Measurements from ENCODE around the gene GRIK5. TPM values are rescaled to one million over a fixed set of nuclear protein-coding genes. Genes with fewer than 3 reads are reported as not detected.
"Not testable (repeated sequence)": the region's sequence is repeated elsewhere in the genome, so short reads cannot be mapped to it uniquely, and the experiment has no call there.

GRIK5 gene, protein sequence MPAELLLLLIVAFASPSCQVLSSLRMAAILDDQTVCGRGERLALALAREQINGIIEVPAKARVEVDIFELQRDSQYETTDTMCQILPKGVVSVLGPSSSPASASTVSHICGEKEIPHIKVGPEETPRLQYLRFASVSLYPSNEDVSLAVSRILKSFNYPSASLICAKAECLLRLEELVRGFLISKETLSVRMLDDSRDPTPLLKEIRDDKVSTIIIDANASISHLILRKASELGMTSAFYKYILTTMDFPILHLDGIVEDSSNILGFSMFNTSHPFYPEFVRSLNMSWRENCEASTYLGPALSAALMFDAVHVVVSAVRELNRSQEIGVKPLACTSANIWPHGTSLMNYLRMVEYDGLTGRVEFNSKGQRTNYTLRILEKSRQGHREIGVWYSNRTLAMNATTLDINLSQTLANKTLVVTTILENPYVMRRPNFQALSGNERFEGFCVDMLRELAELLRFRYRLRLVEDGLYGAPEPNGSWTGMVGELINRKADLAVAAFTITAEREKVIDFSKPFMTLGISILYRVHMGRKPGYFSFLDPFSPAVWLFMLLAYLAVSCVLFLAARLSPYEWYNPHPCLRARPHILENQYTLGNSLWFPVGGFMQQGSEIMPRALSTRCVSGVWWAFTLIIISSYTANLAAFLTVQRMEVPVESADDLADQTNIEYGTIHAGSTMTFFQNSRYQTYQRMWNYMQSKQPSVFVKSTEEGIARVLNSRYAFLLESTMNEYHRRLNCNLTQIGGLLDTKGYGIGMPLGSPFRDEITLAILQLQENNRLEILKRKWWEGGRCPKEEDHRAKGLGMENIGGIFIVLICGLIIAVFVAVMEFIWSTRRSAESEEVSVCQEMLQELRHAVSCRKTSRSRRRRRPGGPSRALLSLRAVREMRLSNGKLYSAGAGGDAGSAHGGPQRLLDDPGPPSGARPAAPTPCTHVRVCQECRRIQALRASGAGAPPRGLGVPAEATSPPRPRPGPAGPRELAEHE
- polyA plus RNA-seq (2012; ENCODE audit: insufficient read depth, insufficient read length), result 0.80 TPM

DNA sequence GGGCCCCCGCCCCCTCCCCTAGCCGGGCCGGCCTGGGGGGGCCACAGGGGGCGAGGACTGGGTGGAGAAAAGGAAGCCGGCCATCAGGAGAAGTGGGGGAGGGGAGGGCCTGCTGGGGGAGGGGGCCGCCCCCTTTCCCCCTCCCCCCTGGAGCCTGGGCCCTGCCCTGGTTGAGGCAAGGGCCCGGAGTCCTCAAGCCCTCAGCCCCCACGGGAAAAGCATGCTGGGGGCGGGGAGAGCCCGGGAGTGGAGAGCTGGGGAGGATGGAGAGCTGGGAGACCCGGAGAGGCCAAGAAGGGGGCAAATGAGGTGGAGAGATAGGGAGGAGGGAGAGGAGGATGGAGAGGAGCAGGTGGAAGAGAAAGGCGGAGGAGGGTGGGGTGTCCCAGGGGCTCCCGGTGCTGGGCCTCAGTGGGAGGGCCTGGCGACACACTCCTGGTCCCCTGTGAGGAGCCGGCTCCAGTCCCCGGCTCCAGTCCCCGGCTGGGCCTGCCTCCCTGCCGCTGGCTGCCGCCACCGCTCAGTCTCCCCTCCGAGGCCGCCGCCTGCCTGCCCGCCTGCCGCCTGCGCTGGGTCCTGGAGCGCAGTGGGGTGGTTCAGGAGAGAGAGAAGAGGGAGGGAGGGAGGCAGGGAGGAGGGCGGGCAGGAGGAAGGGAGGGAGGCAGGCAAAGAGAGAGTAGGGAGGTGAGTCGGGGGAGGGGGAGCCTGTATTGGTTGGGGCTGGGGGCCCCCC is at the start of gene GRIK5:
Gene GRIK5, minus strand, starts transcription at position 588 of the 733 bp plus-strand sequence. CDS start 4,436 bp downstream, outside the sequence.
- H3K4me3 ChIP-seq (ENCODE audit: low read length), result no peak within 1 kb of the TSS
- DNase-seq (ENCODE audit: low read depth, low spot score), result no peak

DNA sequence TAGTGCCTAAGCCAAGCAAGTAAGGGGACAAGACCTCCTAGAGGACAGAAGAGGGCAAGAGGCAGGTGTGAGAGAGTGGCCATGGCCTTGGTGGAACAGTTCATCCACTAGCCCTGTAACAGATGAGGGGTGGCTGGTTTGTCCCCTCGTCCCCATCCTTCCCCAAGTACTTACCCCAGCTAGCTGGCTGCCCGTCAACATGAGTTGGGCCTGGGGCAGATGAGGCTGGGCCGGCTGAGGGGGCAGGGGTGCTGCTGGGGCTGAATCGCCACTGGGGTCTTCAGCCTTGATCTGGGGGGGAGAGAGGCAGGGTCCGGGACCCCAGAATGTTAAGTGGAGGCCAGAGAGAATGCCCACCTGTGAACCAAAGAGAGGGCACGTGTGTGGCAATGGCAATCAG is 47.1 kb upstream of the GRIK5 start:
- H3K4me3 ChIP-seq (ENCODE audit: low read length), result no peak overlapping the region
- DNase-seq (ENCODE audit: low read depth, low spot score), result no peak

DNA sequence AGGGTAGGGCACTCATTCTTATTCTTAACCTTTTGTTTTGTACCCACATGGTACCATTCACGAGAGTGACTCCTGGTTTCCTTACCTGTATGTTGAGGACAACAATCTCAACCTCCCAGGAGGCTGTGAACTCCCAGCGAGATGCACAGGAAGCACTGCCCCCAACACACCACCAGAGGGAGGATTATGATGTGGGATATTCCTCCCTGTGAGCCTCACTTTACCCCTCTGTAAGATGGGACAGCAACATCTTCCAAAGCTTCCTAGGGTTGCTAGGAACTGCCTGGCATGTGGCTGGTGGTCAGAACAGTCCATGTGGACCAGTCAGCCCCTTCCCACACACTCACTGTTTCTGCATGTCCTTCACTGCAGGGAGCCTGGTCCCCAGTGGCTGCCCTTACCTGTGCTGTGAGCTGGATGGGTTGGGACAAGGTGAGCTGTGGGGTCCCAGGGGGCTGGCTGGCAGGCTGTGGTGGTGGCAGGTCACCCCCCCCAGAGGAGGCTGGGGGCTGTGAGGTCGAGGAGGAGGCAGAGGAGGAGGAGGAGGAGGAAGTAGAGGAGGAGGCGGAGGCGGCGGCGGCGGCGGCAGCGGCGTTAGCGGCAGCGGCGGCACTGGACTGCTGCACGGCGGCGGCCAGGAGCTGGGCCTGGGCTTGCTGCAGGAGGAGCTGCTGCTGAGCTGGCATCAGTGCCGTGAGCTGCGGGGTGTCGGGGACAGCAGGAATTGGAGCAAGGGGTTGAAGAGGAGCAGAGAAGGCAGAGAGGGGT is 46.5 kb upstream of the GRIK5 start:
- H3K4me3 ChIP-seq (ENCODE audit: low read length), result no peak overlapping the region
- no peak for DNase-seq (ENCODE audit: low read depth, low spot score)

DNA sequence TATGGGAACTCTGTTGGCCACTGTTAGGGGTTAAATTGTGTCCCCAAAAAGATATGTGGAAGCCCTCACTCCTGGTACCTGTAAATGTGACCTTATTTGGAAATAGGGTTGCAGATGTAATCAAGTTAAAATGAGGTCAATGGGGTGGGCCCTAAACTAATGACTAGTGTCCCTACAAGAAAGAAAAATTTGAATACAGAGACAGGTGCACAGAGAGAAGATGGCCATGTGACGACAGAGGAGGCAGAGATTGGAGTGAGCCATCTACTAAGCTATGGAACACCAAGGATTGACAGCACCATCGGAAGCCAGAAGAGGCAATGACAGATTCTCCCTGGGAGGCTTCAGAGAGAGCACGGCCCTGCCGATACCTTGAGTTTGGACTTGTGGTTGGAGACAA is 45.7 kb upstream of the GRIK5 start:
- DNase-seq (ENCODE audit: low read depth, low spot score), result no peak
- no peak overlapping the region for H3K4me3 ChIP-seq (ENCODE audit: low read length)

DNA sequence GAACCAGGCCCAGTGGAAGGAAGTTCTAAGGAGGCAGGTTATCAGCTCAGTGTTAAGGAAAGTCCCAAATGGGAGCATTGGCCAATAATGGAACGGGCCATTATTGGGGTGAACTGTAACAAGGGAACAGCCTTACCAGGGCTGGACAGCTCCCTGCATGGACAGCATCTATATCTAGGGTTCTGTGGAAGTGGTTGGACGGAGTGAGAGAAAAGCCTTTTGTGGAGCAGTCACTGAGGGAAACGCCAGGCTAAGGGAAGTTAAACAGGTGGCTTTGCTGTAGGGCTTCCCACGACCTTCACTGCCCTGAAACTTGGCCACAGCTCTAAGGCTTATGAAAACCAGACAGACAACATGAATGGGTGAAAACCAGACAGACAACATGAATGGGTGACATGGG is 45.2 kb upstream of the GRIK5 start:
- no peak for DNase-seq (ENCODE audit: low read depth, low spot score)
- H3K4me3 ChIP-seq (ENCODE audit: low read length), result no peak overlapping the region

DNA sequence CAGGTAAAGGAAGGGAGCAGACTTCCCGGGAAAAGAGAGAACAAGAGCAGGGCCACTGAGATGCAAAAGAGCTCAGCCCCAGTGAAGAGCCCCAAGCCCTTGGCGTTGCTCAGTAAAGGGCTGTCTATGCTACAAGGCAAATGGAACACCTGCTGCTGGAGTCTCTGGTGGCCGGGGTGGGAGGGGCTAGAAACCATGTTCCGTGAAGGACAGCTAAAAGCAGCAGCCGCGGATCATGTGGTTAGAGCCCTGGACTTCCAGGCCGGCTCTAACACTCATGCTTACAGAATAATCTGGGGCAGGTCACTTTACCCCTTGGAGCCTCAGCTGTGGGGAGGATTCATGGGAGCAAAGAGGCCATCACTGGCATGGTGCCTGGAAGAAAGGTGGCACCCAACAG is 44.4 kb upstream of the GRIK5 start:
- no peak for DNase-seq (ENCODE audit: low read depth, low spot score)
- no peak overlapping the region for H3K4me3 ChIP-seq (ENCODE audit: low read length)

DNA sequence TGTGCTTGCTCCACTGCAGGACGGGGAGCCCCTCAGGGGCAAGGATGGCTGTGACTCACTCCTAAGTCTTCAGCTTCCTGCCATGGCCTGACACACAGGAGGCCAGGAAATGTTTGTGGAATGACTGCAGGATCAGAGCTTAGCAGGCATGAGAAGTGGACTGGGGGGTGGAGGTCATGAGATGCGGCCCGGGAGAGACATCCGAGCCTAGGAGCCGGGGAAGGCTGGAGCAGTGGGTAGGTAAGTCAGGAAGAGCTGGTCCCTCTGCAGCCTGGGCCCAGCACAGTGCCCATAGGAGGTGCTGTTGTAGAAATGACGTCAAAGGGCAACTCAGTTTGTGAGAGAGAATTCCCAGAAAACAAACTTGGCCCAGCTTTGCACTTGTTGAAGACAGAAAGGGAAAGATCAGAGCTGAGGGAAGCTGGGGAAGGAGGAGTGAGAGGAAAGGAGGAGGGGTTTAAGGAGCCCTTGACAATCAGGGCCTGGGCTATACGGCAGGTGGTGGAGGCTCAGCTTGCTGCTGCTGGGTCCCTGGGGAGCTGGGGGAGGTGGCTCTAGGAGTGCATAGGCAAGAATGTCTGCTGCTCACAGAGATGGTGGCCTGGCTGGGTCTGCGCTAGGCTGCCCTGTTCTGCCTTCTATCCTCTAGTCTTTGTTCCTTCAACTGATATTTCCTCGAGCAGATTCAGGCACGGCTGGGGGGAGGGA is 43.8 kb upstream of the GRIK5 start:
- H3K4me3 ChIP-seq (ENCODE audit: low read length), result no peak overlapping the region

DNA sequence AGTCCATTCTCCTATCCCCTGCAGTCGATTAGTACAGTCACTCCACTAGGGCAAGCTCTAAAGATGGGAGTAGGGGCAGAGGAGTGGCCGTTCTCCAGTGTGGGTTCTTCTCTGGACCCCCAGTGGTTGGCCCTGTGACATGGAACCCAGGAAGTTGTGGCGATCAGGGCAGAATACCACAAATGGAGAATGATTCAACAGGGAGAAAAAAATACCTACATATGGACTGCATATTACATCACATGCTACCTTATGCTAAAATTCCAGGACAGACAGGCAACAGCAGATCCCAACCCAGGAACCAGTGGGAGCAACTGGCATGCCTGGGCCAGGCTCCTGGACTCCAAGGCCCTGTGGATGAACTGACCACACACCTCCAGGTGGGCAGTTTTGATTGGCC is 41.8 kb upstream of the GRIK5 start:
- DNase-seq (ENCODE audit: low read depth, low spot score), result no peak

More for the DNA sequence above, 43.8 kb upstream of the GRIK5 start:
- DNase-seq (ENCODE audit: low read depth, low spot score), result no peak

DNA sequence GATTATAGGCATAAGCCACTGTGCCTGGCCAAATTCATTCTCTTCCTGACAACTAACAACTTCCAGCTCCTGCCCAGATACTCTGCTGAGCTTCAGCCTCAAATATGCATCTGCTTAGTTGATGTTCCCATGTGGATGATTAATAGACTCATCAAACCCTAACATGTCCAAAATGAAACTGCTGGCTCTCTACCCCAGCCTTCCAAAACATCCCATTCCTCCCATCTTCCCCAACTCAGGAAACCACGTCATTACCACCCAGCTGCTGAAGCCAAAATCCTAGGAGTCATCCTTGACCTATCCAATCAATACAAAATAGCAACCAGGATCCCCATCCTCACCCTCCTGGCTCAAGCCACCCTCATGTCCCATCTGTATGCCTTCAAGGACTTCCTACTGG is 41.4 kb upstream of the GRIK5 start:
- no peak overlapping the region for H3K4me3 ChIP-seq (ENCODE audit: low read length)
- no peak for DNase-seq (ENCODE audit: low read depth, low spot score)

More for the DNA sequence above, 41.8 kb upstream of the GRIK5 start:
- H3K4me3 ChIP-seq (ENCODE audit: low read length), result no peak overlapping the region

DNA sequence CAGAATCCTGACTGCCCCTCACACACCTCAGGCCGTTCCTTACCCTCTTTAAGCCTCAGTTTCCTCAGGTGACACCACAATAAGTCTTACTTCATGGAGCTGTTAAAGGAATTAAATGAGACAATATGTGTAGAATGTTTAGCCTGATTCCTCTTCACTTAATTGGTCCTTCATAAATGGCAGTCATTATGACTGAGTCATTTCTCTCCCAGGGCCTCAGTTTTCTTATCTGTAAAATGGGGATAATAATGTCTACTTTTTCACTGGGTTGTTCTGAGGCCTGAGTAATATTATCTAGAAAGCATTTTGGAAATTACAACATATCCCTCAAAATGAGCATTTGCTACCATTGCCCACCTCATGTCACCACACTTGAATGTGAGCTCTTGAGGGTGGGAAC is 40.7 kb upstream of the GRIK5 start:
- no peak overlapping the region for H3K4me3 ChIP-seq (ENCODE audit: low read length)
- DNase-seq (ENCODE audit: low read depth, low spot score), result no peak

DNA sequence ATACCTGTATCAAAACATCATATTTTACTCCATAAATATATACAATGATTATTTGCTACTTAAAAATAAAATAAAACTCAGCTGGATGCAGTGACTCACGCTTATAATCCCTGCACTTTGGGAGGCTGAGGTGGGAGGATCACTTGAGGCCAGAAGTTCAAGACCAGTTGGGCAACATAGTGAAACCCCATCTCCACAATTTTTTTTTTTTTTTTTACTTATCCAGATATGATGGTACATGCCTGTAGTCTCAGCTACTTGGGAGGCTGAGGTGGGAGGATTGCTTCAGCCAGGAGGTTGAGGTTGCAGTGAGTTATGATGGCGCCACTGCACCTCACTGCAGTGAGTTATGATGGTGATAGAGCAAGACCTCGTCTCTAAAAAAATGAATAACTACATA is 39.9 kb upstream of the GRIK5 start:
- H3K4me3 ChIP-seq (ENCODE audit: low read length), result no peak overlapping the region
- no peak for DNase-seq (ENCODE audit: low read depth, low spot score)

DNA sequence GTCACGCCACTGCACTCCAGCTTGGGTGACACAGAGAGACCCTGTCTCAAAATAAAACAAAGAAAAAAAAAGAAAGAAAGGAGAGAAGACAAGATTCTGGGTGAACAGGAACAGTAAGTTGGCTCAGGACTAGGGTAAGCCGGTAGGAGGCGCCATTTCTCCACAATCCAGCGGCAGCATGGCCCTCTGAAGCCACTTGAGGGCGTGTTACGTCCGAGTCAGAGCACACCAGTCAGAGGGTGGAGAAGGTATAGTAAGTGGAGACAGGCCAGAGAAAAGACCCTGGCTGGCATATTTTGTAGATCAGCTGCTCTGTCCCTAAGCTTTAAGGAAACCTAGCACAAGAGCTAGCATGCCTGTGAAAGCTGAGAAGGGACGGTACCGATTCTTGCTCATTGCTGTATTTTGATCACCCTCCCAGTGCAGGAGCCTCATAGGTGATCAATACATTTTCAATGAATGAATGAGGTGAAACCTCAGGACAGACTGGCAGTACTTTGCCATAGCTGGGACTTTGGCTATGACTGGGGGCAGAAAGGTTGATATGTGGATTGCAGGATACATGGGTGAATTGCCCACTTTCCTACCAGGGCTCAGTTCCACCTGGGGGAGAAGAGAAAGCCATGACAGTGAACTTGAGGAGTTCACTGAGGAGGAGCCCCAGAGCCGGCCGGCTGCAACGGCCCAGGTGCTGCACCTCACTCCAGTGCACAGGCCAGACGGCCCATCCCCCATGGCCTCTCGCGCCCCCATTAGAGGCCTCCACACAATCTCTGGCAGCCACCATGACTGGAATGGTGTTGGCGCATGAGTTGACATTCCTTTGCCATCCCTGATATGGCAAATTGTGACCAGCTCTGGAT is 38.8 kb upstream of the GRIK5 start:
- no peak overlapping the region for H3K4me3 ChIP-seq (ENCODE audit: low read length)
- peak; percentile 87 for DNase-seq (ENCODE audit: low read depth, low spot score)

DNA sequence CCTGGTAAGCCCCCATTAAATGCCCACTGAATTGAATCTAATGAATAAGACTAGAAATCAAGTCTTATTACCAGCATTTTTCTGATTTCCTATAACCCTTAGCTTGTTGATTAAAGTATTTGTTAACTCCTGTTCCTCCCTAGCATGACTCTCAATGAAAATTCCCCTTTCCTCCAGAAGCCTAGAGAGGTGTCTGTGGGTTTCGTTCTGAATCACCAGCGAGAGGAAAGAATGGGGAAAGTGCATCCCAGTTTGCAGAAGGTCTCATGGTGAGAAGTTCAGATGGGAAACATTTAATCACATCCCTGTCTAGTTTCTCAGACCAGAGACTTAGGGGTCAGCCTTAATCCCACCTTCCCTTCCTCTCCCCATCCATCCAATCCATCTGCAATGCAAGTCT is 35.4 kb upstream of the GRIK5 start:
- no peak for DNase-seq (ENCODE audit: low read depth, low spot score)
- no peak overlapping the region for H3K4me3 ChIP-seq (ENCODE audit: low read length)

DNA sequence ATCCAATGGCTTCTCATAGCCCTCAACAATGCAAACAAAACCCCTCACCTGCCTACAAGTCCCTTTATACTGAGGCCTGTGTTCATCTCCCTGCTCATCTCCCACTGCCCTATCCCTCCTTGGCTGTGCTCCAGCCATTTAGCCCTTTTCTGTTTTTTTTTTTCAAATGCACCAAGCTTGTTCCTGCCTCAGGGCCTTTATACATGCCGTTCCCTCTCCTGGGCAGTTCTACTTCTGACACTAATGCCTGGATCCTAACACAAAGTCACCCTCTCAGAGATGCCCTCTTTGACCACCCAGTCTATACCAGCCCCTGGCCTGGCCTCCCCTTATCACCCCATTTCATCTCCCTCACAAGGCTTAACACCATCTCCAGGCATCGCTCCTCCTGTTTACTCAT is 32.9 kb upstream of the GRIK5 start:
- no peak for DNase-seq (ENCODE audit: low read depth, low spot score)
- H3K4me3 ChIP-seq (ENCODE audit: low read length), result no peak overlapping the region

DNA sequence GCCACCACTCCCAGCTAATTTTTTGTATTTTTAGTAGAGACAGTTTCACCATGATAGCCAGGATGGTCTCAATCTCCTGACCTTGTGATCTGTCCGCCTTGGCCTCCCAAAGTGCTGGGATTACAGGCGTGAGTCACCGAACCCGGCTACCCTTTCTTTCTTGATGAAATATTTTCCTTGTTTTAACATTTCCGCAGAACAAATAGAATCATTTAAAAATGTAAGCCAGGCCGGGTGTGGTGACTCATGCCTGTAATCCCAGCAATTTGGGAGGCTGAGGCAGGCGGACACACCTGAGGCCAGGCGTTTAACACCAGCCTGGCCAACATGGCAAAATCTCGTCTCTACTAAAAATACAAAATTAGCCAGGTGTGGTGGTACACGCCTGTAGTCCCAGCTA is 30.2 kb upstream of the GRIK5 start:
- H3K4me3 ChIP-seq (ENCODE audit: low read length), result not testable (repeated sequence)

DNA sequence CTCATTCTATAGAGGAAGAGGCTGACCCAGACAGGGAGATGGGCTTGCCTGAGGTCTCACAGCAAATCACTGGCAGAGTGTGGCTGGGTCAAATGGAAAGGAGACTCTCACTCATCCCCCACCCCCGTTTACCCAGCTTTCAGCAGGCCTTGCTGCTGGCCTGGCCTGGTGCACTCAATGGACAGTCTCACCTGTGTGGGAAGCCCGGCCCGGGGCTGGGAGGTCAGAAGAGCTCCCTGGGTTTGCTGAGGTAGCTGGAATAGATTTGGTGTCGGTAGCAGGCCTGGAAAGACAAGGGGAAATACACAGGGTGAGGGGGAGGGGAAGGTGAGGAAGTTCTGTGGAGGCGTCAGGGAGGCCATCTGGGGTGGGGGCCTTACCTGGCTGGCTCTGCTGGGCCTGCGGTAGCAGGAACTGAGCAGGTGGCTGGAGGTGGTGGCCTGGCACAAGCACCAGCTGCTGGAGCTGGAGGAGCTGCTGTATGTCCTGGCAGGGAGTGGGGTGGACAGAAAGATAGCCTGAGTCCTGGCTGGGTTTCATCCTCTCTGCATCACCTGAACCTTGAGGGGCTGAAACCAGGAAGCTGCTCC is 29.4 kb upstream of the GRIK5 start:
- DNase-seq (ENCODE audit: low read depth, low spot score), result no peak
- H3K4me3 ChIP-seq (ENCODE audit: low read length), result no peak overlapping the region

More for the DNA sequence above, 30.2 kb upstream of the GRIK5 start:
- DNase-seq (ENCODE audit: low read depth, low spot score), result not testable (repeated sequence)

DNA sequence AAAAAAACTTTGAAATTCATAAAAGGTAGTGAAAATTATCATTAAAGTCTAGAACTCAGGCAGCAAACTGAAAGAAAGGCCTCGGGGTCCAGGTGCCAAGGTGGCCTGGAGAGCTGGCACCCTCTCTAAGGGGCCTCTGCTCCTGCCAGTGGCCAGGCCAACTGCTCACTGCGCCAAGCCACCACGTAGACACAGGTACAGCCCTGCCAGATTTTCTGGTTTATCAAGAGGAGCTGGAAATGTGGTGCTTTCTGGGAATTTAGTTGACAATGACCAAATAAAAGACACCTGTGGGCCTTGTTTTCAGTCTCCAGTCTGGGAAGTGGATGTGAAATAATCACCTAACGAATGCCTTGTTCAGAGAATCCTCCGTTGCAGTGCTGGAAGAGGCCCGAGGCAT is 28.8 kb upstream of the GRIK5 start:
- no peak for DNase-seq (ENCODE audit: low read depth, low spot score)
- H3K4me3 ChIP-seq (ENCODE audit: low read length), result no peak overlapping the region
